Activated T-helper 1 cell treated with Interleukin-2 at 50 U/mL for 16 hours (primary cell): ENCODE measurements around the gene SHC2.

ENCODE experiments used
- DNase-seq: peaks from one replicate; pipeline ENCODE4 v3.0.0-alpha.2; 2020; ENCODE audit warnings: low read depth

The SHC2 gene

GRCh38 chr19:460877-461720 is at the start of gene SHC2:
Gene SHC2 (minus strand): TSS chr19:461033. CDS start chr19:460996, 37 bp downstream.
- no peak for DNase-seq

GRCh38 chr19:508204-509150 is 47.6 kb upstream of the SHC2 start:
- no peak for DNase-seq

- DNase-seq: peak; percentile 78
Observed at GRCh38 chr19:507286-508203, 46.7 kb upstream of the SHC2 start, which contains the start of gene TPGS1. Gene TPGS1 (plus strand): TSS chr19:507497. CDS start chr19:507507, 10 bp downstream.

GRCh38 chr19:506404-507285 is 45.8 kb upstream of the SHC2 start:
- DNase-seq: peak; percentile 88

GRCh38 chr19:504616-505015 is 43.8 kb upstream of the SHC2 start:
- DNase-seq: no peak

GRCh38 chr19:501646-502045 is 40.8 kb upstream of the SHC2 start:
- no peak for DNase-seq

GRCh38 chr19:498977-499623 is 38.3 kb upstream of the SHC2 start:
- DNase-seq: no peak

- DNase-seq: no peak
Observed at GRCh38 chr19:498511-498891, 37.7 kb upstream of the SHC2 start.

- DNase-seq: no peak
Observed at GRCh38 chr19:497869-498510, 37.2 kb upstream of the SHC2 start.

GRCh38 chr19:497491-497868 is 36.6 kb upstream of the SHC2 start:
- no peak for DNase-seq

GRCh38 chr19:496986-497385 is 36.2 kb upstream of the SHC2 start:
- no peak for DNase-seq

- DNase-seq: no peak
Observed at GRCh38 chr19:496112-496665, 35.4 kb upstream of the SHC2 start, which contains the start of gene MADCAM1. Gene MADCAM1 (plus strand): TSS chr19:496486. CDS start chr19:496500, 14 bp downstream.

GRCh38 chr19:495402-496111 is 34.7 kb upstream of the SHC2 start:
- DNase-seq: no peak

GRCh38 chr19:495081-495401 is 34.2 kb upstream of the SHC2 start:
- no peak for DNase-seq

GRCh38 chr19:494171-495080 is 33.6 kb upstream of the SHC2 start:
- DNase-seq: no peak

- DNase-seq: no peak
Observed at GRCh38 chr19:493391-494170, 32.7 kb upstream of the SHC2 start.

- peak; percentile 39 for DNase-seq
Observed at GRCh38 chr19:492091-492531, 31.3 kb upstream of the SHC2 start.
